ENCODE results near the gene NHSL2.

DNA sequence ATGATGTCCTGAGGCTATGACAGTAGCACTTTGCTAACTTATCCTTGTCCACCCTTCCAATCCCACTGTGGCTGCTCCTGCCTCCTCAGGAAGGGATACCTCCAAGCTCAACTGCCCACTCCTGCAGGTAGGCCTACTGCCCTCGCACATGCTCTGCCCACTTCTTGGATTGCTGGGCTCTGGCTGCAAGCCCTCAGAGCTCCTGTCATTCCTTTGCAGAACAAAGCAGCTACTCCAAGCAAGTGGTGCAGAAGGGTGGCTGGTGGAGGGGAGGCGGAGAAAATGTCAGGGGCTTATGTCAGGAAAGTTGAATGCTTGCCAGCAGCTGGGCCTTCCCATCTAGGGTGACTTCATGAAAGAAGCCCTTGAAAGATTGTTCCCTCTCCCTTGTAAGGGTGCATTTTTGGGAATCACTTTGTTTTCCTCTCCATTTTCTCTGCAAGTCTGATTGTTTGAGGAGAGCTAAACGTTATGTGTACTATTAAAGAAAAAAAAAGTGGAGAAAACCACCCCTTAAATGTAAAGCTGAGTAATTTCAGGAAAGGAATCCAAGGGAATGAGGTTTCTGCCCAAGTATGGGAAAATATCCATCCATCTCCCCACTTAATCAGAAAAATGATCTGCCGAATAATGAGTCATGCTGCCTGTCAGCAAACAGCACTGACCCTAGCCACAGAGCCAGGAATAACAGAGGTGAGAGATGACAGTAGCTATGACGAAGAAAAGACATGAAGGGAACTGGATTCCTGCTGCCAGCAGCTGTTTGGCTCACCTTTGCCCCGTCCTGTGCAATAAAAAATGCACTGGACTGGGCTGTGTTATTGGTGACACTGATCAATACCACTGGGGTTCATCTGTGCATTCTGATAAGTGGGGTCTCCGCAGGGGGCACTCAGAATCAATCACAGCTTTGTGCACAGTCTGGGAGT, 119.1 kb downstream of the NHSL2 start:
- TF ChIP-seq GABPA (IDR thresholded peaks at IDR 0.05; ENCODE audit: low read depth) (no peak), FOXM1 (IDR thresholded peaks at IDR 0.05; ENCODE audit: low read depth) (no peak), MEF2A (IDR thresholded peaks at IDR 0.05; ENCODE audit: borderline replicate concordance, low read depth) (peak; percentile 66; the same call in 1 of the 2 replicates), SIN3A (IDR thresholded peaks at IDR 0.05; ENCODE audit: borderline replicate concordance, low read depth, low read length) (peak; percentile 81; the same call in 1 of the 2 replicates), EP300 (IDR thresholded peaks at IDR 0.05; ENCODE audit: borderline replicate concordance in 1 of 2, low read depth in 1 of 2, low read length in 1 of 2) (peak; percentile 57 to 90), RXRA (IDR thresholded peaks at IDR 0.05; ENCODE audit: borderline replicate concordance, low read depth) (peak; percentile 85; the same call in 1 of the 2 replicates), EZH2phosphoT487 (IDR thresholded peaks at IDR 0.05; ENCODE audit: borderline replicate concordance, low read depth) (no peak), POLR2AphosphoS5 (IDR thresholded peaks at IDR 0.05; ENCODE audit: low read depth, low read length) (peak; percentile 86; the same call in 1 of the 2 replicates), NFIC (IDR thresholded peaks at IDR 0.05; ENCODE audit: borderline replicate concordance) (peak; percentile 91), MXI1 (IDR thresholded peaks at IDR 0.05; ENCODE audit: low read depth, low read length) (peak; percentile 71)
- TF ChIP-seq, protein P1, sequence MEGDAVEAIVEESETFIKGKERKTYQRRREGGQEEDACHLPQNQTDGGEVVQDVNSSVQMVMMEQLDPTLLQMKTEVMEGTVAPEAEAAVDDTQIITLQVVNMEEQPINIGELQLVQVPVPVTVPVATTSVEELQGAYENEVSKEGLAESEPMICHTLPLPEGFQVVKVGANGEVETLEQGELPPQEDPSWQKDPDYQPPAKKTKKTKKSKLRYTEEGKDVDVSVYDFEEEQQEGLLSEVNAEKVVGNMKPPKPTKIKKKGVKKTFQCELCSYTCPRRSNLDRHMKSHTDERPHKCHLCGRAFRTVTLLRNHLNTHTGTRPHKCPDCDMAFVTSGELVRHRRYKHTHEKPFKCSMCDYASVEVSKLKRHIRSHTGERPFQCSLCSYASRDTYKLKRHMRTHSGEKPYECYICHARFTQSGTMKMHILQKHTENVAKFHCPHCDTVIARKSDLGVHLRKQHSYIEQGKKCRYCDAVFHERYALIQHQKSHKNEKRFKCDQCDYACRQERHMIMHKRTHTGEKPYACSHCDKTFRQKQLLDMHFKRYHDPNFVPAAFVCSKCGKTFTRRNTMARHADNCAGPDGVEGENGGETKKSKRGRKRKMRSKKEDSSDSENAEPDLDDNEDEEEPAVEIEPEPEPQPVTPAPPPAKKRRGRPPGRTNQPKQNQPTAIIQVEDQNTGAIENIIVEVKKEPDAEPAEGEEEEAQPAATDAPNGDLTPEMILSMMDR (IDR thresholded peaks at IDR 0.05), result no peak
- TF ChIP-seq, protein P2, sequence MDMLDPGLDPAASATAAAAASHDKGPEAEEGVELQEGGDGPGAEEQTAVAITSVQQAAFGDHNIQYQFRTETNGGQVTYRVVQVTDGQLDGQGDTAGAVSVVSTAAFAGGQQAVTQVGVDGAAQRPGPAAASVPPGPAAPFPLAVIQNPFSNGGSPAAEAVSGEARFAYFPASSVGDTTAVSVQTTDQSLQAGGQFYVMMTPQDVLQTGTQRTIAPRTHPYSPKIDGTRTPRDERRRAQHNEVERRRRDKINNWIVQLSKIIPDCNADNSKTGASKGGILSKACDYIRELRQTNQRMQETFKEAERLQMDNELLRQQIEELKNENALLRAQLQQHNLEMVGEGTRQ (IDR thresholded peaks at IDR 0.05; ENCODE audit: borderline replicate concordance, low read depth, low read length), result no peak
- TF ChIP-seq, protein P3, sequence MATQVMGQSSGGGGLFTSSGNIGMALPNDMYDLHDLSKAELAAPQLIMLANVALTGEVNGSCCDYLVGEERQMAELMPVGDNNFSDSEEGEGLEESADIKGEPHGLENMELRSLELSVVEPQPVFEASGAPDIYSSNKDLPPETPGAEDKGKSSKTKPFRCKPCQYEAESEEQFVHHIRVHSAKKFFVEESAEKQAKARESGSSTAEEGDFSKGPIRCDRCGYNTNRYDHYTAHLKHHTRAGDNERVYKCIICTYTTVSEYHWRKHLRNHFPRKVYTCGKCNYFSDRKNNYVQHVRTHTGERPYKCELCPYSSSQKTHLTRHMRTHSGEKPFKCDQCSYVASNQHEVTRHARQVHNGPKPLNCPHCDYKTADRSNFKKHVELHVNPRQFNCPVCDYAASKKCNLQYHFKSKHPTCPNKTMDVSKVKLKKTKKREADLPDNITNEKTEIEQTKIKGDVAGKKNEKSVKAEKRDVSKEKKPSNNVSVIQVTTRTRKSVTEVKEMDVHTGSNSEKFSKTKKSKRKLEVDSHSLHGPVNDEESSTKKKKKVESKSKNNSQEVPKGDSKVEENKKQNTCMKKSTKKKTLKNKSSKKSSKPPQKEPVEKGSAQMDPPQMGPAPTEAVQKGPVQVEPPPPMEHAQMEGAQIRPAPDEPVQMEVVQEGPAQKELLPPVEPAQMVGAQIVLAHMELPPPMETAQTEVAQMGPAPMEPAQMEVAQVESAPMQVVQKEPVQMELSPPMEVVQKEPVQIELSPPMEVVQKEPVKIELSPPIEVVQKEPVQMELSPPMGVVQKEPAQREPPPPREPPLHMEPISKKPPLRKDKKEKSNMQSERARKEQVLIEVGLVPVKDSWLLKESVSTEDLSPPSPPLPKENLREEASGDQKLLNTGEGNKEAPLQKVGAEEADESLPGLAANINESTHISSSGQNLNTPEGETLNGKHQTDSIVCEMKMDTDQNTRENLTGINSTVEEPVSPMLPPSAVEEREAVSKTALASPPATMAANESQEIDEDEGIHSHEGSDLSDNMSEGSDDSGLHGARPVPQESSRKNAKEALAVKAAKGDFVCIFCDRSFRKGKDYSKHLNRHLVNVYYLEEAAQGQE (IDR thresholded peaks at IDR 0.05; ENCODE audit: low read depth, low read length), result 0 out of 2 replicates have a peak, but pooled peaks have one; percentile 19
